Omental fat pad (tissue), 4 donors: ENCODE measurements around the gene DNAH1. TPM values are rescaled to one million over a fixed set of nuclear protein-coding genes. Genes with fewer than 3 reads are reported as not detected.

Source experiments
- ATAC-seq: fragments of 150-250 bp; one replicate; pipeline ENCODE4 v1.9.1; 2016; ENCODE audit warnings: mild to moderate bottlenecking, moderate library complexity; ENCODE audit not compliant: low FRiP score
- DNase-seq: peaks from one replicate; pipeline ENCODE4 v3.0.0-alpha.2; 2019; ENCODE audit warnings: low spot score
- total RNA-seq, 4 donors: library from RNA; depleted of rRNA; stranded (reverse); fragments of >200 nt; gene quantifications; one replicate each; pipeline ENCODE4 v1.1.0, GENCODE V29; 2016
- TF ChIP-seq, protein P1 (sequence below), 3 donors: fragments of 450-650 bp; IDR thresholded peaks; one replicate each; pipeline ENCODE4 v1.5.1; 2016 to 2017; ENCODE audit warnings: antibody characterized with exemption in 3 of 3, mild to moderate bottlenecking in 3 of 3, moderate library complexity in 2 of 3

Gene DNAH1
- total RNA-seq, 4 donors from 2014 or later: 6.7 to 24.9 (median 14.1) TPM

DNA sequence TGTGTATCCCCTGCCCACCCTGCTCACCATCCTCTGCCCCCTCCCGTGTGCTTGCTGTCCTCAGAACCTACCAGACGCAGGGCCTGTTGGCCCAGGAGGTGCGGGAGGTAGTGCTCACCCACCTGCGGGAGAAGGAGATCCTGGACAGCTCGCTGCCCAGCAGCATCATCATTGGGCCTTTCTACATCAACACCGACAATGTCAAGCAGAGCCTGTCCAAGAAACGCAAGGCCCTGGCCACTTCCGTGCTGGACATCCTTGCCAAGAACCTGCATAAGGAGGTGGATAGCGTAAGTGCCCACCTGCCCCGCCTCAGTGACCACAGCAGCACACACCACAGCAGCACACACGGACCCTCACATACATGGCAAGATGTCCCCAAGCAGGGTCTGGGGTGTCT, 33.0 kb downstream of the DNAH1 start:
- ATAC-seq (no peak), DNase-seq (no peak)
- TF ChIP-seq, protein P1, sequence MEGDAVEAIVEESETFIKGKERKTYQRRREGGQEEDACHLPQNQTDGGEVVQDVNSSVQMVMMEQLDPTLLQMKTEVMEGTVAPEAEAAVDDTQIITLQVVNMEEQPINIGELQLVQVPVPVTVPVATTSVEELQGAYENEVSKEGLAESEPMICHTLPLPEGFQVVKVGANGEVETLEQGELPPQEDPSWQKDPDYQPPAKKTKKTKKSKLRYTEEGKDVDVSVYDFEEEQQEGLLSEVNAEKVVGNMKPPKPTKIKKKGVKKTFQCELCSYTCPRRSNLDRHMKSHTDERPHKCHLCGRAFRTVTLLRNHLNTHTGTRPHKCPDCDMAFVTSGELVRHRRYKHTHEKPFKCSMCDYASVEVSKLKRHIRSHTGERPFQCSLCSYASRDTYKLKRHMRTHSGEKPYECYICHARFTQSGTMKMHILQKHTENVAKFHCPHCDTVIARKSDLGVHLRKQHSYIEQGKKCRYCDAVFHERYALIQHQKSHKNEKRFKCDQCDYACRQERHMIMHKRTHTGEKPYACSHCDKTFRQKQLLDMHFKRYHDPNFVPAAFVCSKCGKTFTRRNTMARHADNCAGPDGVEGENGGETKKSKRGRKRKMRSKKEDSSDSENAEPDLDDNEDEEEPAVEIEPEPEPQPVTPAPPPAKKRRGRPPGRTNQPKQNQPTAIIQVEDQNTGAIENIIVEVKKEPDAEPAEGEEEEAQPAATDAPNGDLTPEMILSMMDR (IDR thresholded peaks at IDR 0.05): no peak

DNA sequence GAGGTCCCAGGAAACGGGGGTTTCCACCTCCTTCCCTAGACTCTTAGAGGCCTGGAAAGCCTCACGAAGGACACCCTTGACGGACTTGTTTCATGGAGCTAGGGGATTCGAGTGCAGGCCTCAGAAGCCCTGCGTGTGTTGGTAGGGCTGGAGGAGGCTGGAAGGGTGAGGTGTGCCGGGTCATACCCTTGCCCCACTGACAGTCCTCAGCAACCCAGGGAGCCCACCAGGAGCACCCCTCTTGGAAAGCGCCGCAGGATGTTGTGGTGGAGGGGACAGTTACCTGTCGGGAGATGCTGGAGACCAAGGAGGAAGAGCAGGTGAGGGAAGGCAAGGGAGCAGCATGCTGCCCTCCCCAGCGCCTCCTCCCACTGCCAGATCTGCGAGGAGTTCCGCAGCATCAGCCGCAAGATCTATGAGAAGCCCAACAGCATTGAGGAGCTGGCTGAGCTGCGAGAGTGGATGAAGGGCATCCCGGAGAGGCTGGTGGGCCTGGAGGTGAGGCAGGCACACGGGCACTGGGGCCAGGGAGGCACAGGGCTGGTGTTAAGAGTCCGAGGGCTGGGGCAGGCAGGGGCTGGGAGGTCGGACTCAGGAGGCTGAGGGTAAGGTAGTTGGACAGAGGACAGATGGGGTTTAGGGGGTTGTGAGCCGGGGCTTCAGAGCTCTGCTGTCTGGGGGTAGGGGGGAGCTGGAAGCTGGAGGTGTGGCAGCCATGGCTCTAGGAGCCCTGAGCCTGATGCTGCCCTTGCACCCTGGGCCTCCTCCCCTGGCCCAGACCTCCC, 33.7 kb downstream of the DNAH1 start:
- DNase-seq (no peak), ATAC-seq (no peak)
- TF ChIP-seq, protein P1 (IDR thresholded peaks at IDR 0.05): no peak

DNA sequence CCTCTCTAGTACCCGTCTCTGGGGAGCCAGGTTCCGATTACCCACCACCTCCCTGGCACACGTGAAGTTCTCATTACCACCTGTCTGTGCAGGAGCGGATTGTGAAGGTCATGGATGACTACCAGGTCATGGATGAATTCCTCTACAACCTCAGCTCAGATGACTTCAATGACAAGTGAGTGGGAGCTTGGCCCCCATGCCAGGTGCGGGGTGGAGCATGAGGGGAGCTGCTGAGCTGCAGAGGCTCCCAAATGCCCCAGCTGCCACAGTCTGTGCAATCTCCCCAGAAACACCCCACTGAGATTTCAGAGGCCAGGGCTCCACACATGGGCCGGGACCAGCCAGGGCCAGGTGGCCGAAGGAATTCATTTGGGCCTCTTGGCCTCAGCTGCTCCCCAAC, 34.3 kb downstream of the DNAH1 start:
- DNase-seq (no peak), ATAC-seq (no peak)
- TF ChIP-seq, protein P1 (IDR thresholded peaks at IDR 0.05): no peak

DNA sequence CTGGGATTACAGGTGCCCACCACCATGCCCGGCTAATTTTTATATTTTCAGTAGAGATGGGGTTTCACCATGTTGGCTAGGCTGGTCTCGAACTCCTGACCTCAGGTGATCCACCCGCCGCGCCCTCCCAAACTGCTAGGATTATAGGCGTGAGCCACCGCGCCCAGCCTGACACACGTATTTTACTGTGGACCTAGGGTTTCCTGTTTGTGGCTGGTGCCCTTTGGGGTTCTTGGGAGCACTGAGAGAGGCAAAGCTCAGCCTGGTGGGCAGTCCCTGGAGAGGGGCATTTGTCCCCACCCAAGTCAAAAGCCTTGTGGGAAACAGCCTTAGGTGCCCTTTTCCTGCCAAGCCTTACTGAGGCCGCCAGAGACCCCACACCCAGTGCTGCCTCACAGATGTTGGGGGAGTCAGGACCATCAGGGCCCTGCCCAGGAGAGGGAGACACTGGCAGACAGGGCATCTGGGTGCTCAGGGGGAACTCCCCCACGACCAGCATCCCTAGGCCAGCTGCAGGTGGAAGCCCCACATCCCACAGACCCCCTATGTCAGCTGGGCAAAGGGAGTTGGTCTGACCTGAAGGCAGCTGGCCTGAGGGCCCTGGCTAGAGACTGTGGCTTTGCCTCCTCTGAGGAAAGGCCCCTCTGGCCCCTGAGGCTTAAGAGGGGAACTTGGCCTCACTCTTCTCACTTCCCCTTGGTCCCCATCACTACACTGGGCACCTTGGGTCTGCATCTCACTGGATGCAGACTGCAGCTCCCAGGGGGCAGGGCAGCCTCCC, 35.1 kb downstream of the DNAH1 start:
- no peak for DNase-seq
- TF ChIP-seq, protein P1 (IDR thresholded peaks at IDR 0.05): no peak
- no peak for ATAC-seq

DNA sequence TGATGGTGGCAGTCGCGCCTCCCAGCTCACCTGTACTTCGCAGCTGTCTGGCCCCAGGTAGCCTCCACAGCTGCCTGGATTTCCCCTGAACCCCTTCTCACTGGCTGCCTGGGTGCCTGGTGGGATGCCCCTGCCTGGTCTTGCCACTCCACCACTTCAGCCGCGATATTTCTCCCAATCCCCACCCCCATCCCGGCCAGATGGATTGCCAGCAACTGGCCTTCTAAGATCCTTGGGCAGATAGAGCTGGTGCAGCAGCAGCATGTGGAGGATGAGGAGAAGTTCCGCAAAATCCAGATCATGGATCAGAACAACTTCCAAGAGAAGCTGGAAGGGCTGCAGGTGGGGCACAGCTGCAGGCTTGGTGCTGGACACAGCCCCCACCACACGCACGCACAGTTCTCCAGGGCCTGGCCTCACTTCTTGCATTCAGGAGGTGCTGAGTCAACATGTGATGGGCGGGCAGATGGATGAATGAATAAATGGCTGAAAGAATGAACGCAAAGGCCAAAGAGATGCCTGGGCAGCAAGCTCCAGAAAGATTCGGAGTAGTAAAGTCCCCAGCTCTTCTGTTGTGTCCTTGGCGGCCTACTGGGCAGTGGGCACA, 35.7 kb downstream of the DNAH1 start:
- no peak for DNase-seq
- TF ChIP-seq, protein P1 (IDR thresholded peaks at IDR 0.05): no peak
- ATAC-seq: no peak

DNA sequence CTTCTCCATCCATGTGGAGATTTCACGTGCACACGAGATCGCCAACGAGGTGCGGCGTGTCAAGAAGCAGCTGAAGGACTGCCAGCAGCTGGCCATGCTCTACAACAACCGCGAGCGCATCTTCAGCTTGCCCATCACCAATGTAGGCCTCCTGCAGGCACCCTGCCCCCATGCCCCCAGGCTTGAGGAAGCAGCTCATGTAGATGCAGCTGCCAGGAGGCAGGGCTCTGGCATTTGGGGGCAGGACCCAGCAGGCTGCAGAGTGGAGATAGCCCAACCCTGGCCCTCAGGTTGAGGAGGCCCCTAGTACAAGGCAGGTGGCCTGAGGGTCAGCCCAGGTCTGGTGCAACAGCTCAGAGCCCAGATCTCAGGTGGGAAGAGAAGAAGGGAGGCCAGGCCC, 36.4 kb downstream of the DNAH1 start:
- no peak for DNase-seq
- TF ChIP-seq, protein P1 (IDR thresholded peaks at IDR 0.05): no peak
- no peak for ATAC-seq
